ENCODE results near the gene GBF1.

GBF1 gene

GRCh38 chr10:102347236-102347828, 102.0 kb downstream of the GBF1 start:
- TF ChIP-seq CTCF (IDR thresholded peaks at IDR 0.05; ENCODE audit: low read depth, low read length), result peak; percentile 74
- no peak overlapping the region for H3K4me3 ChIP-seq (replicated peaks in 1 of 2; ENCODE audit: low read depth in 2 of 2, low read length in 2 of 2)
- peak; percentile 70 to 72 for DNase-seq (ENCODE audit: low read depth in 2 of 2)

DNA sequence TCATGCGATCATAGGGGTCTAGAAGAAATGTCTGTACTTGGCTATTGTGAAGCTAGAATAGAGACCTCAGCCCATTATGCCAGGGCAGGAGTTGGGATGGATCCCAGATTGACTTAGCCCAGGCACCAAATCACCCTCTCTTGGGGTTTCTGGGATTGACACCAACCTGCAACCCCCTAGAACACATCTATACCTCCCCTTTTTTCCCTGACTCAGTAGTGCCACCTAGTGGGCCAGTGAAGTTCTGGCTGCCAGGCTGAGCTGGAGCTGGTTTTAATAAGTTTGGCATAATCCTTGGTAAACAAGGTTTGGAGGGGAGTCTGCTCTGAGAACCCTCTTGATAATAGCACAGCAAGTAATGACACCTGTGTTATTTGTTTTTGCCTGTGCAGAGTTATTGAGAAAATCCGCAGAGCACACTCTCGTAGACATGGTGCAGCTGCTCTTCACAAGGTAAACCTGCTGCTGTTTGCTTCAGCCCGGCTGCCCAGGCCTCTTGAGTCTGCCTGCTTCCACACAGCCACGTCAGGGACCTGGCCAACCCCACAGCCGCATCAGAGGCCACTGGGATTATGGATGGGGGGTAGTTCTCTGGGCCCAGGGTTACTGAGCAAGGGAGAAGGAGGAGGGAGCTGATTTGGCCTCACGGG, 106.9 kb downstream of the GBF1 start:
- TF ChIP-seq CTCF (IDR thresholded peaks at IDR 0.05; ENCODE audit: low read depth, low read length), result peak; percentile 92
- DNase-seq (ENCODE audit: low read depth in 2 of 2), result peak; percentile 72 to 74

DNA sequence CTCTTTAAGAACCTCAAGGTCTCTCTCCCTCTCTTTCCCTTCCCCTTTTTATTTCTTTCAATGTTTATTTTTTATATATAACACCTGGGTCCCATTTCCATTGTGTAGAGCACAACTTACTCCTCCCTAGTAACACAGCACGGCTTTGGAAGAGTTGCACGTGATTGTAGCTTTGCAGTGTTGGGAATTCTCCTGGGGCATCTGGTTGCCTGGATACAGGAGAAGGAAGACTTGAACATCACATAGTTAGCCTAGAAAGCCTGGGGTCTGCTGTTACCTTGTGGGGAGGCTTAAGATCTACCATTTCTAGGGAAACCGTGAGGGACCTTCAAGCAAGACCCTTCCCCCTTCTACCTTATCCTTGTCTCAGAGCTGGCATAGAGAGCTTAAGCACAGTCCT, 109.1 kb downstream of the GBF1 start:
- H3K4me3 ChIP-seq (replicated peaks in 1 of 2; ENCODE audit: low read depth in 2 of 2, low read length in 2 of 2), result no peak overlapping the region
- no peak for DNase-seq (ENCODE audit: low read depth in 2 of 2)
- no peak for TF ChIP-seq CTCF (IDR thresholded peaks at IDR 0.05; ENCODE audit: low read depth, low read length)

More for the DNA sequence above, 106.9 kb downstream of the GBF1 start:
- H3K4me3 ChIP-seq (replicated peaks in 1 of 2; ENCODE audit: low read depth in 2 of 2, low read length in 2 of 2), result no peak overlapping the region

GRCh38 chr10:102358712-102359382, 113.5 kb downstream of the GBF1 start:
- TF ChIP-seq CTCF (IDR thresholded peaks at IDR 0.05; ENCODE audit: low read depth, low read length), result no peak
- H3K4me3 ChIP-seq (replicated peaks in 1 of 2; ENCODE audit: low read depth in 2 of 2, low read length in 2 of 2), result no peak overlapping the region
- DNase-seq (ENCODE audit: low read depth in 2 of 2), result no peak

- no peak overlapping the region for H3K4me3 ChIP-seq (replicated peaks in 1 of 2; ENCODE audit: low read depth in 2 of 2, low read length in 2 of 2)
- DNase-seq (ENCODE audit: low read depth in 2 of 2), result no peak
- no peak for TF ChIP-seq CTCF (IDR thresholded peaks at IDR 0.05; ENCODE audit: low read depth, low read length)
These were observed 122.1 kb downstream of the GBF1 start for GRCh38 chr10:102367441-102367840.

DNA sequence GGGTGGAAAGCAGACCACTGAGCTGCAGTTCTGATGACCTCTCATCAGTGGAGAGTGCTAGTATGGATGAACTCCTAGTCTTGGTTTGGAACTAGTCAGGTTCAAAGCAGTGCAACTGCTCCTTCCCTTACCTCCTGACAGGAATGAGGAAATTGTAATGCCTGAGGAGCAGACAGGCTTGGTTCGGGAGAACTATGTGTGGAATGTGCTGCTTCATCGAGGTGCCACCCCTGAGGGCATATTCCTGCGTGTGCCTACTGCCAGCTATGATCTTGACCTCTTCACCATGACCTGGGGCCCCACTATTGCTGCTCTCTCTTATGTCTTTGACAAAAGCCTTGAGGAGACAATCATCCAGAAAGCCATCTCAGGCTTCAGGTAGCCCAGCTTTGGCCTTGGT, 122.7 kb downstream of the GBF1 start:
- no peak for DNase-seq (ENCODE audit: low read depth in 2 of 2)
- H3K4me3 ChIP-seq (replicated peaks in 1 of 2; ENCODE audit: low read depth in 2 of 2, low read length in 2 of 2), result no peak overlapping the region
- no peak for TF ChIP-seq CTCF (IDR thresholded peaks at IDR 0.05; ENCODE audit: low read depth, low read length)
